Measurements from ENCODE around the gene RFLNA. TPM values are rescaled to one million over a fixed set of nuclear protein-coding genes. Genes with fewer than 3 reads are reported as not detected.
A peak's percentile ranks its signal among the peaks of the same experiment; 100 is the strongest.

The RFLNA gene
- total and polyA plus RNA-seq, 12 donors = 0.13 to 0.49 (median 0.25) TPM; not detected in 6

DNA sequence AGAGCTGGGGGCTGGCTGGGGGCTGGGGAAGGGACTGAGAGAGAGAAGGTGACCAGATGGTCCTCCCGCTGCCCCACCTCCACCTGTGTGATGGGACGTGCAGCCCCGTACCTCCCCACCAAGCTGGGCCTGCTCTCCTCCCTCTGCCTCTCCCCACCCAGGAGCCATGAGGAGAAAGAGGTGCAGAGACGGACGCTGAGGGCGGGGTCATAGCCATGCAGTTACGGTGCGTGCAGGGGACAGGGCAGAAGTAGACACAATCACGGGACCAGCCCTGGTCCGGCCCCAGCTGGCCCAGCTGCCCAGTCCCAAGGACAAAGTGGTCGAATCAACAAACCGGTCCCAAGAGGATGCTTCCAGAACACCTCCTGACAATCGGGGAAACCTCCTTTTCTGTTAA, 33.2 kb downstream of the RFLNA start:
- peaks cover 0 to 25% (median 17%) of the 10 kb centered on the region in 9 donors for H3K4me1 ChIP-seq
- H3K9me3 ChIP-seq = peaks cover 0 to 28% (median 11%) of the 10 kb centered on the region in 11 donors
- no peak overlapping the region for H3K4me3 ChIP-seq
- peaks cover 8 to 98% (median 72%) of the 10 kb centered on the region in 9 donors for H3K36me3 ChIP-seq
- 41 to 43% methylated on average over 13 of the region's 13 CpGs for WGBS, 2 donors
- ATAC-seq (peak; percentile 70 to 91 (median 78)), DNase-seq (peak; percentile 66 to 67)
- intact Hi-C loops (cut with DNase I) = loop anchor here in 4 of 10 donors (5.0 to 10.0 kb wide), 3 partner anchors 437 to 447 kb away; no protein-coding TSS in a partner anchor
- no peak for TF ChIP-seq CTCF (IDR thresholded peaks at IDR 0.05)
- H3K27ac ChIP-seq = peak overlapping the region in 9 of 10 donors; percentile 44 to 90 (median 80)
- no peaks in the 10 kb centered on the region for H3K27me3 ChIP-seq

- H3K4me1 ChIP-seq = peaks cover 0 to 25% (median 17%) of the 10 kb centered on the region in 9 donors
- peaks cover 8 to 100% (median 73%) of the 10 kb centered on the region in 9 donors for H3K36me3 ChIP-seq
- no peak for TF ChIP-seq CTCF (IDR thresholded peaks at IDR 0.05)
- H3K27ac ChIP-seq = peak overlapping the region in 7 of 10 donors; percentile 67 to 90 (median 82)
- ATAC-seq (no peak), DNase-seq (no peak)
- WGBS, 2 donors = 77 to 80% methylated on average over 14 of the region's 14 CpGs
- no peak overlapping the region for H3K4me3 ChIP-seq
- no peaks in the 10 kb centered on the region for H3K27me3 ChIP-seq
- H3K9me3 ChIP-seq = peaks cover 0 to 23% (median 7%) of the 10 kb centered on the region in 11 donors
- intact Hi-C loops (cut with DNase I) = loop anchor here in 4 of 10 donors (5.0 to 10.0 kb wide), 3 partner anchors 436 to 446 kb away; no protein-coding TSS in a partner anchor
These were observed 33.7 kb downstream of the RFLNA start for GRCh38 chr12:124328636-124329035.

- H3K9me3 ChIP-seq = no peaks in the 10 kb centered on the region
- H3K4me1 ChIP-seq = peaks cover 0 to 17% (median 12%) of the 10 kb centered on the region in 9 donors
- no peak overlapping the region for H3K27ac ChIP-seq
- H3K4me3 ChIP-seq = no peak overlapping the region
- no peaks in the 10 kb centered on the region for H3K27me3 ChIP-seq
- no peak for ATAC-seq
- H3K36me3 ChIP-seq = peaks cover 4 to 100% (median 78%) of the 10 kb centered on the region in 9 donors
- intact Hi-C loops (cut with DNase I) = no loop called here
- DNase-seq = no peak
- TF ChIP-seq CTCF (IDR thresholded peaks at IDR 0.05) = peak in 3 of 9 donors; percentile 10 to 19 (median 12)
- 88 to 92% methylated on average over 15 of the region's 15 CpGs for WGBS, 2 donors
These were observed 37.3 kb downstream of the RFLNA start for GRCh38 chr12:124332058-124332672.

- WGBS, 2 donors = 85 to 90% methylated on average over 12 of the region's 12 CpGs
- H3K36me3 ChIP-seq = peaks cover 4 to 100% (median 86%) of the 10 kb centered on the region in 9 donors
- H3K9me3 ChIP-seq = no peaks in the 10 kb centered on the region
- DNase-seq (no peak), ATAC-seq (no peak)
- no peak overlapping the region for H3K27ac ChIP-seq
- no peak for TF ChIP-seq CTCF (IDR thresholded peaks at IDR 0.05)
- H3K4me1 ChIP-seq = peaks cover 0 to 10% (median 6%) of the 10 kb centered on the region in 9 donors
- intact Hi-C loops (cut with DNase I) = no loop called here
- no peaks in the 10 kb centered on the region for H3K27me3 ChIP-seq
- H3K4me3 ChIP-seq = no peak overlapping the region
These were observed 38.0 kb downstream of the RFLNA start for GRCh38 chr12:124332900-124333299.
